Endothelial cell of umbilical vein (primary cell): ENCODE measurements around the gene NINL. TPM values are rescaled to one million over a fixed set of nuclear protein-coding genes. Genes with fewer than 3 reads are reported as not detected.

Experiments used
- BruUV-seq: library from RNA; stranded (reverse); fragments of 400-500 nt; replicated peaks from 2 replicates; lab custom pipeline; 2021; lab: Mats Ljungman, UMichigan
- CTCF ChIA-PET: fragments of 300-600, 350-600 bp; sonication (Branson Sonifier 250); formaldehyde crosslinking; loops from one replicate; lab custom pipeline; 2021; ENCODE audit warnings: antibody characterized with exemption, inconsistent platforms; lab: Charles Lee
- POLR2A ChIA-PET: fragments of 300-600, 350-600 bp; sonication (Branson Sonifier 250); formaldehyde crosslinking; loops from one replicate; lab custom pipeline; 2021; ENCODE audit warnings: antibody characterized with exemption, inconsistent platforms; lab: Charles Lee
- DNase-seq: peaks from one replicate; pipeline ENCODE4 v3.0.0-alpha.2; 2011; ENCODE audit warnings: low read depth, low spot score
- FAIRE-seq: peaks from 2 replicates; lab custom pipeline; 2011; peaks lifted over from hg19 to GRCh38; lab: Jason Lieb, UNC
- H2AFZ ChIP-seq: 2 replicates; pipeline ENCODE4 v1.6.0; 2012; ENCODE audit warnings: low read depth, low read length, control low read depth, inconsistent platforms
- H3K27ac ChIP-seq: 2 replicates; pipeline ENCODE4 v1.5.1; 2011; ENCODE audit warnings: low read depth, mild to moderate bottlenecking, control low read depth, low read length, moderate library complexity; ENCODE audit not compliant: insufficient read depth
- H3K27me3 ChIP-seq, 2 experiments: 2 replicates each; pipeline versions ENCODE4 v1.6.0 to v1.6.1; 2011; ENCODE audit warnings: low read length in 2 of 2, mixed read lengths in 1 of 2; ENCODE audit not compliant: control insufficient read depth in 2 of 2, insufficient read depth in 2 of 2
- H3K36me3 ChIP-seq, 2 experiments: 2 replicates in 1 of 2; 3 replicates in 1 of 2; pipeline ENCODE4 v1.5.1; 2011; ENCODE audit warnings: low read length in 2 of 2, mild to moderate bottlenecking in 1 of 2, moderate library complexity in 1 of 2; ENCODE audit not compliant: control insufficient read depth in 2 of 2, insufficient read depth in 2 of 2; ENCODE audit errors: extremely low read depth in 1 of 2
- H3K4me1 ChIP-seq: 3 replicates; pipeline ENCODE4 v1.5.1; 2011; ENCODE audit warnings: mild to moderate bottlenecking, low read length; ENCODE audit not compliant: control insufficient read depth, insufficient read depth; ENCODE audit errors: extremely low read depth
- H3K4me2 ChIP-seq: 2 replicates; pipeline ENCODE4 v1.6.1; 2011; ENCODE audit warnings: low read length, control low read depth, mixed read lengths; ENCODE audit not compliant: insufficient read depth
- H3K4me3 ChIP-seq, 3 experiments: fragments of 200-600 bp in 1 of 3; sonication (generic), shearing (Covaris generic) in 1 of 3; replicated peaks in 1 of 3; 2 replicates each; pipeline ENCODE4 v1.5.1; 2011 to 2016; ENCODE audit warnings: control low read depth in 3 of 3, low read length in 3 of 3, mild to moderate bottlenecking in 2 of 3, inconsistent platforms in 1 of 3, low read depth in 1 of 3, moderate library complexity in 1 of 3; ENCODE audit not compliant: insufficient read depth in 1 of 3
- H3K79me2 ChIP-seq: 2 replicates; pipeline ENCODE4 v1.6.0; 2012; ENCODE audit warnings: low read length, inconsistent platforms; ENCODE audit not compliant: control insufficient read depth, insufficient read depth
- H3K9ac ChIP-seq: replicated peaks from 2 replicates; pipeline ENCODE3; 2011; ENCODE audit warnings: low read length, control low read depth; ENCODE audit not compliant: insufficient read depth; ENCODE audit errors: extremely low read depth
- H3K9me1 ChIP-seq: replicated peaks from 3 replicates; pipeline ENCODE4 v1.6.0; 2011; ENCODE audit warnings: mild to moderate bottlenecking, low read length; ENCODE audit not compliant: control insufficient read depth, insufficient read depth; ENCODE audit errors: extremely low read depth
- H3K9me3 ChIP-seq: replicated peaks from 2 replicates; pipeline ENCODE4 v1.5.1; 2012; ENCODE audit warnings: low read length, inconsistent platforms; ENCODE audit not compliant: control insufficient read depth, insufficient read depth
- H4K20me1 ChIP-seq: replicated peaks from 2 replicates; pipeline ENCODE3; 2011; ENCODE audit warnings: mild to moderate bottlenecking, low read length; ENCODE audit not compliant: control insufficient read depth, insufficient read depth; ENCODE audit errors: extremely low read depth
- EZH2 ChIP-seq: IDR thresholded peaks from 2 replicates; pipeline ENCODE4 v1.6.1; 2012; ENCODE audit warnings: borderline replicate concordance, low read depth, mild to moderate bottlenecking, moderate library complexity, low read length, inconsistent platforms; ENCODE audit not compliant: severe bottlenecking
- dilution Hi-C: fragments of 300-500 bp; cut with MboI; formaldehyde crosslinking; loops from one replicate; pipeline ENCODE4 v1.15.0; 2019; ENCODE audit warnings: low sequenced_read_pairs; ENCODE audit not compliant: extremely low pct_ligation_motif_present
- intact Hi-C: fragments of 100-400 bp; cut with micrococcal nuclease; formaldehyde crosslinking; loops from one replicate; pipeline ENCODE4 v1.10.0; 2022
- polyA plus RNA-seq, 4 experiments: library from polyadenylated mRNA; depleted of rRNA in 3 of 4; stranded (reverse) in 3 of 4; unstranded in 1 of 4; fragments of >200 nt; gene quantifications; 2 replicates each; pipeline versions ENCODE4 v1.2.1 to v1.2.3, GENCODE V29; 2011 to 2012; ENCODE audit warnings: missing spikeins in 1 of 4
- total RNA-seq: library from RNA; stranded (reverse); gene quantifications from 2 replicates; pipeline ENCODE4 v1.2.3, GENCODE V29; 2021
- TF ChIP-seq, protein P1 (sequence below), 2 donors: IDR thresholded peaks; 1 replicate in 1 of 2; 2 replicates in 1 of 2; pipeline ENCODE4 v1.5.1; 2011; ENCODE audit warnings: low read length in 2 of 2, mild to moderate bottlenecking in 2 of 2, moderate library complexity in 2 of 2, control low read depth in 1 of 2, inconsistent platforms in 1 of 2, low read depth in 1 of 2; ENCODE audit not compliant: insufficient read depth in 1 of 2; ENCODE audit errors: extremely low read depth in 1 of 2

Gene NINL
- total and polyA plus RNA-seq, 2 donors (not counting 3 experiments of a cell fraction or from before 2014, with no cell fraction given): 13.2 to 25.5 TPM

DNA sequence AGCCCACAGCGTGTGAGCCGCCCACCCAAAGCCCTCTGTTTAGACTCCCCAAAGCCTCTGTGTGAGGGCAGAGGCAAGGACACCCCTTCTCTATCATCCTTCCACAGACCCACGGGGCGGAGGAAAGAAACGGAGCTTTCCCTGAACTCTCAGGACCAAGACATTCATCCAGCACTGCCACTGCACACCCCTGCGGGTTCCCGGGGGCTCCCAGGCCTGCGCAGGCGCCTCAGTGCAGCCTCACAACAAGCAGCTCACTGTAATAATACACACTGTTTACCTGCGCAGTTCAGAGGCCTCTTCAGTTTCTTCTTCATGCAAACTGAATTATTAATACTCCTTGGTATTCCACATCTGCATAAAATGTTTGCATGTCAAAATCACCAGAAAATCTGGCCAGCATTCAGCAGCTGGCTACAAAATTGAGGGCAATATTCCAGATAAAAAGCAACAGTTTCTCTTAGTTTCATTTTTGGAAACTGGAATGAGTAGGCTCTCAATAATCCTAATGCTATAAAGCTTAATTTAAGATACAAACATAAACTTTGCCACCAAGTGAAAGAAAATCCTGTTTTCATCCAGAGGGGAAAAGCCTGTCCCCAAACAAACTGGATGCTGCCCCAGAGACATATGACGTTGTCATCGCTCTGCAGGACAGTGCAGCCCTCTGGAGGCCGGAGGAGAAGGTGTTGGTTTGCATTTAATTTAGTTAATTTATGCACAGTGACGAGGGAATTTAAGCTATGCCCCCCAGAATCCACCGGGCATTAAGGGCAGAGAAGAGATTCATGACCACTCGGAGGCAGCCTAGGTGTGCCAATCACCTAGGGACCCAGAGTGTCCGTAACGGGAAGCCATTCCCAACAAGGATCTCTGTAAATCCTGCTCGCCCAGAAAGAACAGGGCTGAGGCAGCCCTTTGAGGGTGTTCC is 45.3 kb downstream of the NINL start:
- no peak overlapping the region for H3K9ac ChIP-seq
- no peak for DNase-seq
- no peaks in the 10 kb centered on the region for H3K9me1 ChIP-seq
- no peak overlapping the region for H3K27ac ChIP-seq
- no peaks in the 10 kb centered on the region for H3K9me3 ChIP-seq
- POLR2A ChIA-PET: interaction anchor here (0.7 kb wide), 1 partner anchor 481 kb away, joined by 5 read pairs; no protein-coding TSS in a partner anchor
- no peak overlapping the region for H3K4me3 ChIP-seq
- no peak overlapping the region for H2AFZ ChIP-seq
- intact Hi-C loops: no loop called here
- no peaks in the 10 kb centered on the region for H3K27me3 ChIP-seq
- dilution Hi-C loops: no loop called here
- no peaks in the 10 kb centered on the region for H4K20me1 ChIP-seq
- CTCF ChIA-PET: interaction anchor here (0.6 to 3.1 kb wide), 13 partner anchors 9 to 204 kb away, joined by 3 to 15 read pairs (median 4); no protein-coding TSS in a partner anchor
- no peak for FAIRE-seq
- no peak overlapping the region for H3K4me2 ChIP-seq
- H3K4me1 ChIP-seq: no peaks in the 10 kb centered on the region
- TF ChIP-seq EZH2: no peak
- TF ChIP-seq, protein P1, sequence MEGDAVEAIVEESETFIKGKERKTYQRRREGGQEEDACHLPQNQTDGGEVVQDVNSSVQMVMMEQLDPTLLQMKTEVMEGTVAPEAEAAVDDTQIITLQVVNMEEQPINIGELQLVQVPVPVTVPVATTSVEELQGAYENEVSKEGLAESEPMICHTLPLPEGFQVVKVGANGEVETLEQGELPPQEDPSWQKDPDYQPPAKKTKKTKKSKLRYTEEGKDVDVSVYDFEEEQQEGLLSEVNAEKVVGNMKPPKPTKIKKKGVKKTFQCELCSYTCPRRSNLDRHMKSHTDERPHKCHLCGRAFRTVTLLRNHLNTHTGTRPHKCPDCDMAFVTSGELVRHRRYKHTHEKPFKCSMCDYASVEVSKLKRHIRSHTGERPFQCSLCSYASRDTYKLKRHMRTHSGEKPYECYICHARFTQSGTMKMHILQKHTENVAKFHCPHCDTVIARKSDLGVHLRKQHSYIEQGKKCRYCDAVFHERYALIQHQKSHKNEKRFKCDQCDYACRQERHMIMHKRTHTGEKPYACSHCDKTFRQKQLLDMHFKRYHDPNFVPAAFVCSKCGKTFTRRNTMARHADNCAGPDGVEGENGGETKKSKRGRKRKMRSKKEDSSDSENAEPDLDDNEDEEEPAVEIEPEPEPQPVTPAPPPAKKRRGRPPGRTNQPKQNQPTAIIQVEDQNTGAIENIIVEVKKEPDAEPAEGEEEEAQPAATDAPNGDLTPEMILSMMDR (IDR thresholded peaks at IDR 0.05; ENCODE audit: extremely low read depth in 1 of 2, insufficient read depth in 1 of 2, low read depth in 1 of 2, low read length in 2 of 2): peak in 1 of 2 donors; percentile 31
- no TSS peak for BruUV-seq
- H3K36me3 ChIP-seq: peaks cover 0 to 3% of the 10 kb centered on the region in 2 experiments
- H3K79me2 ChIP-seq: no peaks in the 10 kb centered on the region
